NCI-H345 (cell line): ENCODE measurements around the gene PRDM8.
"Not testable (repeated sequence)": the region's sequence is repeated elsewhere in the genome, so short reads cannot be mapped to it uniquely, and the experiment has no call there.

ENCODE experiments used
- DNase-seq: peaks from one replicate; lab custom pipeline; 2025; lab: John Stamatoyannopoulos, UW

PRDM8 gene

GRCh38 chr4:80229590-80229989, 32.3 kb downstream of the PRDM8 start:
- DNase-seq, result no peak

GRCh38 chr4:80231180-80231579, 33.9 kb downstream of the PRDM8 start:
- DNase-seq, result no peak

- no peak for DNase-seq
Measured at GRCh38 chr4:80232707-80233370, 35.5 kb downstream of the PRDM8 start.

GRCh38 chr4:80233390-80233789, 36.1 kb downstream of the PRDM8 start:
- DNase-seq, result no peak

GRCh38 chr4:80235451-80235850, 38.1 kb downstream of the PRDM8 start:
- DNase-seq, result no peak

- no peak for DNase-seq
Measured at GRCh38 chr4:80237992-80238391, 40.7 kb downstream of the PRDM8 start.

GRCh38 chr4:80239480-80240150, 42.3 kb downstream of the PRDM8 start:
- no peak for DNase-seq

- no peak for DNase-seq
Measured at GRCh38 chr4:80240976-80241375, 43.7 kb downstream of the PRDM8 start.

GRCh38 chr4:80243274-80244018, 46.1 kb downstream of the PRDM8 start:
- peak; percentile 46 for DNase-seq

- not testable (repeated sequence) for DNase-seq
Measured at GRCh38 chr4:80247484-80247883, 50.2 kb downstream of the PRDM8 start.

GRCh38 chr4:80249144-80249543, 51.8 kb downstream of the PRDM8 start:
- DNase-seq, result no peak

GRCh38 chr4:80252427-80252826, 55.1 kb downstream of the PRDM8 start:
- no peak for DNase-seq

GRCh38 chr4:80252953-80253352, 55.6 kb downstream of the PRDM8 start:
- DNase-seq, result no peak

- DNase-seq, result no peak
Measured at GRCh38 chr4:80253510-80253909, 56.2 kb downstream of the PRDM8 start.
